ENCODE data around the gene ATP5F1E. TPM values are rescaled to one million over a fixed set of nuclear protein-coding genes. Genes with fewer than 3 reads are reported as not detected.

The ATP5F1E gene
- total RNA-seq, 4 donors from 2014 or later: 13.3 to 57.8 (median 32.4) TPM

GRCh38 chr20:58997141-58997770, 34.9 kb downstream of the ATP5F1E start:
- peak overlapping the region in 1 of 3 donors; percentile 79 for H3K27ac ChIP-seq
- 93 to 94% methylated on average over 24 of the region's 24 CpGs for WGBS, 2 donors
- H3K27me3 ChIP-seq: no peaks in the 10 kb centered on the region
- H3K9me3 ChIP-seq: no peaks in the 10 kb centered on the region
- peaks cover 23 to 27% of the 10 kb centered on the region in 2 donors for H3K4me1 ChIP-seq
- TF ChIP-seq, protein P1, sequence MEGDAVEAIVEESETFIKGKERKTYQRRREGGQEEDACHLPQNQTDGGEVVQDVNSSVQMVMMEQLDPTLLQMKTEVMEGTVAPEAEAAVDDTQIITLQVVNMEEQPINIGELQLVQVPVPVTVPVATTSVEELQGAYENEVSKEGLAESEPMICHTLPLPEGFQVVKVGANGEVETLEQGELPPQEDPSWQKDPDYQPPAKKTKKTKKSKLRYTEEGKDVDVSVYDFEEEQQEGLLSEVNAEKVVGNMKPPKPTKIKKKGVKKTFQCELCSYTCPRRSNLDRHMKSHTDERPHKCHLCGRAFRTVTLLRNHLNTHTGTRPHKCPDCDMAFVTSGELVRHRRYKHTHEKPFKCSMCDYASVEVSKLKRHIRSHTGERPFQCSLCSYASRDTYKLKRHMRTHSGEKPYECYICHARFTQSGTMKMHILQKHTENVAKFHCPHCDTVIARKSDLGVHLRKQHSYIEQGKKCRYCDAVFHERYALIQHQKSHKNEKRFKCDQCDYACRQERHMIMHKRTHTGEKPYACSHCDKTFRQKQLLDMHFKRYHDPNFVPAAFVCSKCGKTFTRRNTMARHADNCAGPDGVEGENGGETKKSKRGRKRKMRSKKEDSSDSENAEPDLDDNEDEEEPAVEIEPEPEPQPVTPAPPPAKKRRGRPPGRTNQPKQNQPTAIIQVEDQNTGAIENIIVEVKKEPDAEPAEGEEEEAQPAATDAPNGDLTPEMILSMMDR (IDR thresholded peaks at IDR 0.05): no peak
- TF ChIP-seq POLR2A (IDR thresholded peaks at IDR 0.05): no peak
- intact Hi-C loops (cut with DNase I): no loop called here
- DNase-seq: no peak
- no peak overlapping the region for H3K4me3 ChIP-seq (replicated peaks in 1 of 3)
- peaks cover 58 to 61% of the 10 kb centered on the region in 2 donors for H3K36me3 ChIP-seq

GRCh38 chr20:58996226-58996611, 35.9 kb downstream of the ATP5F1E start:
- Histone ChIP-seq H3K27me3 (no peaks in the 10 kb centered on the region), H3K27ac (peak overlapping the region; percentile 36 to 79 (median 48)), H3K36me3 (peaks cover 68 to 70% of the 10 kb centered on the region in 2 donors), H3K4me3 (replicated peaks in 1 of 3) (no peak overlapping the region), H3K9me3 (no peaks in the 10 kb centered on the region), H3K4me1 (peaks cover 16 to 22% of the 10 kb centered on the region in 2 donors)
- DNase-seq: peak; percentile 42 to 59
- intact Hi-C loops (cut with DNase I): no loop called here
- TF ChIP-seq, protein P1 (IDR thresholded peaks at IDR 0.05): no peak
- no peak for TF ChIP-seq POLR2A (IDR thresholded peaks at IDR 0.05)
- 64 to 66% methylated on average over 12 of the region's 12 CpGs for WGBS, 2 donors

DNA sequence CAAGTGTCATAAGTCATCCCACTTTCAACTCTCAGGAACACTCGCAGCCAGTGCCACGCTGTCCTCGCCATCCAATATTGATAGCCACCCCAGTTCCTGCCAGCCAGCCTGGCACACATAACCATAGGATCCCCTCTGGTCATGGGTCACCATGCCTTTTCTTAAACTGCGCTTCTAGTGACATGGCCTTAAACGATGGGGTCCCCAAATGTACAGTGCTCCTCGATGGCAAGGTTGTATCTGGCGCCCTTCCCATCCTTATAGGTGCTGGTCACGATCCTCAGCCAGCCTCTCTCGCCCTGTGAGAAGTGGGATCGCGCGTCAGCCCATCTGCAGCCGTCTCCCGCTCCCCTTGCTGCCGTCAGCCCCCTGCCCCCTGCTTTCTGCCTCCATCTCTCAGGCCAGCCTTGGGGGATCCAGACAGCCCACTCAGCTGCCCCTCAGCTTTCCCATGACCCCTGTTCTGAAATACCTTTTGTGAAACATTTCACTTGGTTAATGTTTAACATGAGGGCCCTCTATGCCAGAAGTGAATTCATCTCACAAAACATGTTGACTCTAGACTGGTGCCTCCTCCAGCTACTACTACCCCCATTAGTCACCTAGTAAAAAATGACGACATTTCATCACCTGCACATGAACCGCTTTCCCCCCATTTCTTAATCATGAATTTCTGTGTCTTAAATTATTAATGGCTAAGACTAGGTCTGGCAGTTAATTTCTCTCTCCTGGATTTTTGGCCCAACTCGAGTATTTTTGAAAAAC, 36.5 kb downstream of the ATP5F1E start:
- H3K27me3 ChIP-seq: no peaks in the 10 kb centered on the region
- 91 to 93% methylated on average over 18 of the region's 18 CpGs for WGBS, 2 donors
- peaks cover 71 to 73% of the 10 kb centered on the region in 2 donors for H3K36me3 ChIP-seq

DNA sequence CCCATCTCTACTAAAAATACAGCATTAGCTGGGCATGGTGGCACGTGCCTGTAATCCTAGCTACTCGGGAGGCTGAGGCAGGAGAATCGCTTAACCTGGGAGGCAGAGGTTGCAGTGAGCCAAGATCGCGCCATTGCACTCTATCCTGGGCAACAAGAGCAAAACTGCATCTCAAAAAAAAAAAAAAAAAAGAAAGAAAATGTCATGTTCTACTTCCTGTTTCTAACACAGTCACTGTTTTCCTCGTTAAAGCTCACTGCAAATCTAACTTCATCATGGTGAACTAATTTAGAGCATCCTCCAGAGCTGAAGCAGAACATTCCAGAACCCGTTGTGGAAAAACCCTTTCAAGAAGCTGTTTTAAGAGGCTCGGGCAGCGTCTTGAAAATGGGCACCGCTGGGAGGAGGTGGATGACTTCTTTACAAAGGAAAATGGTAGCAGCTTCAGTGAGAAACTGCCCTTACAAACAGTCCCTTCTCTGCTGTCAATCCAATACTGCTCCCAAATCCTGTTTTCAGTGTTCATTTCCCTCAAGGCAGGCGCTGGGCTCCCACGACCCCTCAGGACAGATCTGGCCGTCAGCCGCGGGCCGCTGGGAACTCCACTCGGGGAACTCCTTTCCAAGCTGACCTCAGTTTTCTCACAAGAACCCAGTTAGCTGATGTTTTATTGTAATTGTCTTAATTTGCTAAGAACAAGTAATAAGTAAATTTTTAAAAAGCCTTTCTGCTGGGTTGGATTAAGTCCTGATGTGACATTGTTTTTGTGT, 37.6 kb downstream of the ATP5F1E start:
- no peaks in the 10 kb centered on the region for H3K9me3 ChIP-seq
- intact Hi-C loops (cut with DNase I): no loop called here
- no peak for DNase-seq

More for the DNA sequence above, 36.5 kb downstream of the ATP5F1E start:
- peak overlapping the region; percentile 36 to 79 (median 48) for H3K27ac ChIP-seq
- peaks cover 16 to 22% of the 10 kb centered on the region in 2 donors for H3K4me1 ChIP-seq
- no peaks in the 10 kb centered on the region for H3K9me3 ChIP-seq
- intact Hi-C loops (cut with DNase I): no loop called here
- TF ChIP-seq, protein P1 (IDR thresholded peaks at IDR 0.05): no peak
- no peak for TF ChIP-seq POLR2A (IDR thresholded peaks at IDR 0.05)
- no peak overlapping the region for H3K4me3 ChIP-seq (replicated peaks in 1 of 3)
- DNase-seq: no peak

More for the DNA sequence above, 37.6 kb downstream of the ATP5F1E start:
- Histone ChIP-seq H3K27ac (no peak overlapping the region), H3K36me3 (peaks cover 76 to 79% of the 10 kb centered on the region in 2 donors), H3K27me3 (no peaks in the 10 kb centered on the region), H3K4me3 (replicated peaks in 1 of 3) (no peak overlapping the region), H3K4me1 (peaks cover 21 to 29% of the 10 kb centered on the region in 2 donors)
- TF ChIP-seq, protein P1 (IDR thresholded peaks at IDR 0.05): no peak
- TF ChIP-seq POLR2A (IDR thresholded peaks at IDR 0.05): no peak
- WGBS, 2 donors: 80 to 90% methylated on average over 17 of the region's 17 CpGs
